Osteoblast (primary cell): ENCODE measurements around the gene PTGR1. TPM values are rescaled to one million over a fixed set of nuclear protein-coding genes. Genes with fewer than 3 reads are reported as not detected.

Experiments used
- DNase-seq: peaks from one replicate; pipeline ENCODE4 v3.0.0; 2011; ENCODE audit warnings: low spot score, mixed read lengths; ENCODE audit not compliant: insufficient read length; ENCODE audit errors: missing footprints
- H2AFZ ChIP-seq: 2 replicates; pipeline ENCODE4 v1.6.0; 2011; ENCODE audit warnings: mild to moderate bottlenecking, low read length
- H3K27ac ChIP-seq: 2 replicates; pipeline ENCODE4 v1.5.1; 2011; ENCODE audit warnings: mild to moderate bottlenecking, low read depth, low read length, moderate library complexity
- H3K27me3 ChIP-seq: 2 replicates; pipeline ENCODE4 v1.6.0; 2012; ENCODE audit warnings: mild to moderate bottlenecking, control low read depth, inconsistent platforms, low read length, moderate library complexity; ENCODE audit not compliant: insufficient read depth
- H3K36me3 ChIP-seq: 2 replicates; pipeline ENCODE4 v1.5.1; 2011; ENCODE audit warnings: mild to moderate bottlenecking, low read length, control low read depth, moderate library complexity; ENCODE audit not compliant: insufficient read depth
- H3K4me1 ChIP-seq: 2 replicates; pipeline ENCODE4 v1.5.1; 2011; ENCODE audit warnings: mild to moderate bottlenecking, low read length, control low read depth, moderate library complexity; ENCODE audit not compliant: insufficient read depth
- H3K4me2 ChIP-seq: 2 replicates; pipeline ENCODE4 v1.6.0; 2011; ENCODE audit warnings: mild to moderate bottlenecking, low read length; ENCODE audit not compliant: insufficient read depth
- H3K4me3 ChIP-seq: fragments of 200-600 bp; sonication (generic); 3 replicates; pipeline ENCODE4 v1.5.1; 2012; ENCODE audit warnings: mild to moderate bottlenecking, low read length, inconsistent platforms; ENCODE audit not compliant: insufficient read depth
- H3K79me2 ChIP-seq: 2 replicates; pipeline ENCODE4 v1.6.0; 2012; ENCODE audit warnings: mild to moderate bottlenecking, low read length, control low read depth, inconsistent platforms; ENCODE audit not compliant: insufficient read depth
- H3K9me3 ChIP-seq: 2 replicates; pipeline ENCODE4 v1.5.1; 2011; ENCODE audit warnings: low read depth, low read length, control low read depth
- H4K20me1 ChIP-seq: 2 replicates; pipeline ENCODE4 v1.6.0; 2012; ENCODE audit warnings: mild to moderate bottlenecking, low read length, control low read depth; ENCODE audit not compliant: insufficient read depth
- CTCF ChIP-seq: IDR thresholded peaks from 2 replicates; pipeline ENCODE4 v1.5.1; 2011; ENCODE audit warnings: mild to moderate bottlenecking, low read depth, low read length, moderate library complexity; ENCODE audit errors: extremely low read depth
- total RNA-seq: library from RNA; depleted of rRNA; stranded (reverse); fragments of >200 nt; gene quantifications from 2 replicates; pipeline ENCODE4 v1.2.3, GENCODE V29; 2012

The PTGR1 gene
- total RNA-seq, 1 donor: 62.6 TPM

- H4K20me1 ChIP-seq: no peaks in the 10 kb centered on the region
- H2AFZ ChIP-seq: no peak overlapping the region
- H3K9me3 ChIP-seq: no peaks in the 10 kb centered on the region
- no peak overlapping the region for H3K4me3 ChIP-seq
- H3K79me2 ChIP-seq: no peaks in the 10 kb centered on the region
- no peaks in the 10 kb centered on the region for H3K4me1 ChIP-seq
- no peaks in the 10 kb centered on the region for H3K27me3 ChIP-seq
- no peak for DNase-seq
- H3K4me2 ChIP-seq: no peak overlapping the region
- no peaks in the 10 kb centered on the region for H3K36me3 ChIP-seq
- TF ChIP-seq CTCF: no peak
- no peak overlapping the region for H3K27ac ChIP-seq
Measured at GRCh38 chr9:111514967-111515366, 84.5 kb downstream of the PTGR1 start.

Other genes starting within 250 kb of the PTGR1 start
- 116 and 117 TPM in 2 replicates for gene ECPAS, start 115.3 kb downstream of the PTGR1 start, total RNA-seq
- 5.9 and 6.2 TPM in 2 replicates for gene ZNF483, start 74.5 kb downstream of the PTGR1 start, total RNA-seq
- 7.1 and 8.3 TPM in 2 replicates for gene DNAJC25, start 31.7 kb upstream of the PTGR1 start, total RNA-seq
- gene GNG10, start 62.0 kb upstream of the PTGR1 start, total RNA-seq: 69.1 and 76.0 TPM in 2 replicates
- under 0.01 TPM in 2 replicates for gene SHOC1, start 195.3 kb upstream of the PTGR1 start, total RNA-seq